Endothelial cell (in vitro differentiated cells): ENCODE results near the gene ATL1. TPM values are rescaled to one million over a fixed set of nuclear protein-coding genes. Genes with fewer than 3 reads are reported as not detected.

Experiments
- DNase-seq: peaks from one replicate; pipeline ENCODE4 v3.0.0; 2021; ENCODE audit warnings: low spot score
- H3K27ac Mint-ChIP-seq: one replicate; pipeline ENCODE4 v1.8.0; 2021; ENCODE audit warnings: mixed read lengths, inconsistent platforms; ENCODE audit not compliant: unreplicated experiment
- H3K27me3 Mint-ChIP-seq: one replicate; pipeline ENCODE4 v1.8.0; 2021; ENCODE audit warnings: mild to moderate bottlenecking, moderate library complexity, mixed read lengths, inconsistent platforms; ENCODE audit not compliant: unreplicated experiment
- H3K36me3 Mint-ChIP-seq: one replicate; pipeline ENCODE4 v1.8.0; 2021; ENCODE audit warnings: mild to moderate bottlenecking, low read depth, mixed read lengths, inconsistent platforms; ENCODE audit not compliant: unreplicated experiment
- H3K4me1 Mint-ChIP-seq: one replicate; pipeline ENCODE4 v1.8.0; 2021; ENCODE audit warnings: mild to moderate bottlenecking, mixed read lengths, inconsistent platforms; ENCODE audit not compliant: unreplicated experiment
- H3K4me3 Mint-ChIP-seq: one replicate; pipeline ENCODE4 v1.8.0; 2021; ENCODE audit warnings: mild to moderate bottlenecking, mixed read lengths, inconsistent platforms; ENCODE audit not compliant: unreplicated experiment
- H3K9me3 Mint-ChIP-seq: one replicate; pipeline ENCODE4 v1.8.0; 2021; ENCODE audit warnings: mixed read lengths, inconsistent platforms; ENCODE audit not compliant: unreplicated experiment
- CTCF ChIP-seq: fragments of 200-600 bp; sonication (generic); IDR thresholded peaks from one replicate; pipeline ENCODE4 v1.5.0; 2021; ENCODE audit warnings: antibody characterized with exemption; ENCODE audit not compliant: unreplicated experiment
- total RNA-seq: library from RNA; stranded (reverse); fragmentation: NEBNext Ultra II Directional; extraction: Animal tissue kit (Norgen Biotek cat#: 25700); gene quantifications from one replicate; pipeline ENCODE4 v1.2.1, GENCODE V29; 2021; ENCODE audit not compliant: unreplicated experiment

The ATL1 gene
- total RNA-seq, 1 donor from 2014 or later: 4.7 TPM

DNA sequence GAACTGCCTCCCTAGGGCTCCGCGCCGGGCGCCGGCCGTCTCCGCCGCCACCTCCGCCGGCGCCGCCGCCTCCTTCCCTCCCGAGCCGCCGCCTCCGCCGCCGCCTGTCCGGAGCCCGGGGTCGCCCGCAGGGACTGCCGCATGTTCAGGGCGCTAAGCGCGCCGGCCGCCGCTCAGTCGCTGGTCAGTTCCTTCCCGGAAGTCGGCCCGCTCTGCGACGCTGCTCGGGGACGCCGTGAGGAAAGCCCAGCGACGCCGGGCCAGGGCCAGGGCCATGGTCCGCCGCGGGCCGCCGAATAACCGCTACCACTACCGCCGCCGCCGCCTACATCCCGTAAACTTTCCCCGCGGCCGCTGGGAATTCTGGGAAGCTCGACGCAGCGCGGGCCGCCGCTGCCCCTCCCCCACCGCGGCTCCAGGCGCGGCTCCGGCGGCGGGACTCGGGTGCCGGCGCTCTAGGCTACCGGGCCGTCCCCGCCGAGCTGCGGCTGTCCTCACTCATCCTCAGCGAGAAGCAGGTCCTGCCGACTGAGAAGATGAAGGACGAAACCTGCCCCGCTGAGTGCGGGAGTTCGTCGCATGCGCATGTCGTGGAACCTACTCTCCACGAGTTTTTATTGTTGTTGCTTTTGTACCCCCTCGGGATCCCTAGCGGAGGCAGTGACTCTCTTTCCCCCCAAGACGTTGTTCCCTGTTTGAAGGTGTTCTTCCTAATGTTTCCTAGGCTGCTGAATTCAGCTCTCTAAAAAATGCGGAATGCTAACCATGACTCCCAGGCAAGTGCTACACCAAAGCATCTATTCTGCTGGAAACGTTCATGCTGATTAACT is 108.3 kb downstream of the ATL1 start, which contains the start of gene SAV1:
SAV1 (minus strand) TSS at position 311 of the 830 bp plus-strand sequence. CDS start 339 bp downstream, outside the sequence.
- Mint-ChIP-seq H3K9me3 (no peaks in the 10 kb centered on the region), H3K27ac (peak within 1 kb of the TSS; percentile 98), H3K4me3 (peak within 1 kb of the TSS; percentile 98), H3K4me1 (peaks cover 9% of the 10 kb centered on the region), H3K36me3 (no peaks in the 10 kb centered on the region), H3K27me3 (peaks cover 1% of the 10 kb centered on the region)
- TF ChIP-seq CTCF: no peak
- peak; percentile 79 for DNase-seq

- Mint-ChIP-seq H3K27me3 (peaks cover 1% of the 10 kb centered on the region), H3K36me3 (no peaks in the 10 kb centered on the region), H3K4me3 (no peak overlapping the region), H3K27ac (no peak overlapping the region), H3K4me1 (peaks cover 11% of the 10 kb centered on the region), H3K9me3 (no peaks in the 10 kb centered on the region)
- DNase-seq: no peak
- TF ChIP-seq CTCF: no peak
Observed at GRCh38 chr14:50668826-50669143, 108.8 kb downstream of the ATL1 start.

DNA sequence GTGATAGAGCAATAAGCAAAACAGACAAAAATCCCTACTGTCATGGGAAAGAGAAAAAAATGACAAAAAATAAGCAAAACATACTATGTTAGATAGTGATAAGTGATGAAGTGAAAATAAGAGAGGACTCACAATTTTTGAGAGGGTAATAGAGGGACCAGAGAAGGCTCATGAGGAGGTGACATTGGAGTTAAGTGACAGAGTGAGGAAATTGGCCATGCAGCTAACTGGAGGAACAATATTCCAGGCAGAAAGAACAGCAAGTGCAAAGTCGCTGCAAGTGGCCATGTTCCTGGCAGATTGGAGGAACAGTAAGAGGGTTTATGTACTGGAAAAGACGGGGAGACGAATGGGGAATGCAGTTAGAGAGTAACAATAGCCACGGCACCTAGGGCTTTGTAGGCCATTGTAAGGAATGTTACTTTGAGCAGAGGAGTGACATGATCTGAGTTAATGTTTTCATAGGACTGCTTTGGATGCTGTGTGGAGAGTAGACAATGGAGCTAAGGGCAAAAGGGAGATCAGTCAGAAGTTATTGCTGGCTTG is 109.6 kb downstream of the ATL1 start:
- Mint-ChIP-seq H3K4me3 (no peak overlapping the region), H3K4me1 (peaks cover 11% of the 10 kb centered on the region), H3K27ac (no peak overlapping the region), H3K27me3 (peaks cover 1% of the 10 kb centered on the region), H3K36me3 (no peaks in the 10 kb centered on the region), H3K9me3 (no peaks in the 10 kb centered on the region)
- DNase-seq: no peak
- TF ChIP-seq CTCF: no peak

GRCh38 chr14:50670196-50670865 is 110.4 kb downstream of the ATL1 start:
- TF ChIP-seq CTCF: no peak
- H3K27me3 Mint-ChIP-seq: peaks cover 1% of the 10 kb centered on the region
- H3K4me1 Mint-ChIP-seq: peaks cover 13% of the 10 kb centered on the region
- no peak overlapping the region for H3K27ac Mint-ChIP-seq
- no peaks in the 10 kb centered on the region for H3K9me3 Mint-ChIP-seq
- no peak overlapping the region for H3K4me3 Mint-ChIP-seq
- no peaks in the 10 kb centered on the region for H3K36me3 Mint-ChIP-seq
- DNase-seq: no peak

DNA sequence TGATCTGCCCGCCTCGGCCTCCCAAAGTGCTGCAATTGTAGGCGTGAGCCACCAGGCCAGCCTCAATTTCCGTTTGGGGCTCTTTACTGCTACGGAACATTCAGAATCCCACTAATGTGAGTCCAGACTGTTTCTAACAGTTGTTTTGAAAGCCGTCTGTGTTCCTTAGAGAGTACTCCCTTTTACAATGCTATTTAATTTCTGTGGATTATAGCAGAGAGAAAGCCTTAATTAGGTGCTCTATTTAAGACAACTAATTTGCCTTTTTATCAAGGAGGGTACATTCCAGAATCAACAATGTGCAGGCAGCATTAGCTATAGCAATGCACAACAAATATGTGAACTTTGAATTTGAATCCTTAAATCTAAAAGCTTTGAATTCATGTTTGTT is 110.9 kb downstream of the ATL1 start:
- no peak for DNase-seq
- H3K27me3 Mint-ChIP-seq: peaks cover 1% of the 10 kb centered on the region
- H3K4me3 Mint-ChIP-seq: no peak overlapping the region

More for the DNA sequence above, 110.9 kb downstream of the ATL1 start:
- no peak for TF ChIP-seq CTCF
- Mint-ChIP-seq H3K9me3 (no peaks in the 10 kb centered on the region), H3K27ac (no peak overlapping the region), H3K4me1 (peaks cover 15% of the 10 kb centered on the region), H3K36me3 (no peaks in the 10 kb centered on the region)
